ENCODE results near the gene AGBL3. TPM values are rescaled to one million over a fixed set of nuclear protein-coding genes. Genes with fewer than 3 reads are reported as not detected.

The AGBL3 gene
- total RNA-seq, 4 donors from 2014 or later: 0.35 to 3.6 (median 0.55) TPM

GRCh38 chr7:135180122-135180521 lies 193.8 kb downstream of the AGBL3 start:
- no peak overlapping the region for H3K27ac ChIP-seq
- H3K4me1 ChIP-seq: peaks cover 12 to 46% (median 34%) of the 10 kb centered on the region in 3 donors
- peaks cover 0 to 34% (median 21%) of the 10 kb centered on the region in 3 donors for H3K9me3 ChIP-seq
- TF ChIP-seq POLR2A (IDR thresholded peaks at IDR 0.05) (no peak), CTCF (IDR thresholded peaks at IDR 0.05) (no peak)
- H3K4me3 ChIP-seq: no peak overlapping the region
- no peaks in the 10 kb centered on the region for H3K27me3 ChIP-seq
- WGBS, 2 donors: 80 to 91% methylated on average over 2 to 3 of the region's 5 CpGs
- DNase-seq: no peak
- H3K36me3 ChIP-seq: peaks cover 16 to 46% (median 20%) of the 10 kb centered on the region in 3 donors
- intact Hi-C loops (cut with DNase I): no loop called here

- DNase-seq: no peak
- H3K9me3 ChIP-seq: peaks cover 0 to 34% (median 21%) of the 10 kb centered on the region in 3 donors
- H3K4me1 ChIP-seq: peaks cover 12 to 33% (median 28%) of the 10 kb centered on the region in 3 donors
- WGBS, 2 donors: 89 to 92% methylated on average over 3 of the region's 3 CpGs
- intact Hi-C loops (cut with DNase I): no loop called here
- H3K27ac ChIP-seq: no peak overlapping the region
- TF ChIP-seq POLR2A (IDR thresholded peaks at IDR 0.05): no peak
- no peak overlapping the region for H3K4me3 ChIP-seq
- peaks cover 26 to 59% (median 28%) of the 10 kb centered on the region in 3 donors for H3K36me3 ChIP-seq
- no peaks in the 10 kb centered on the region for H3K27me3 ChIP-seq
These were observed 195.1 kb downstream of the AGBL3 start for GRCh38 chr7:135181261-135181928.

GRCh38 chr7:135181929-135182678 lies 195.8 kb downstream of the AGBL3 start:
- Histone ChIP-seq H3K9me3 (peaks cover 0 to 34% (median 21%) of the 10 kb centered on the region in 3 donors), H3K4me3 (no peak overlapping the region), H3K27ac (no peak overlapping the region), H3K4me1 (peaks cover 4 to 26% (median 22%) of the 10 kb centered on the region in 3 donors), H3K36me3 (peaks cover 30 to 66% (median 35%) of the 10 kb centered on the region in 3 donors), H3K27me3 (no peaks in the 10 kb centered on the region)
- WGBS, 2 donors: 95 to 99% methylated on average over 13 to 20 of the region's 31 CpGs
- DNase-seq: no peak
- intact Hi-C loops (cut with DNase I): no loop called here
- TF ChIP-seq CTCF (IDR thresholded peaks at IDR 0.05) (no peak), POLR2A (IDR thresholded peaks at IDR 0.05) (no peak)

GRCh38 chr7:135183478-135183877 lies 197.2 kb downstream of the AGBL3 start:
- intact Hi-C loops (cut with DNase I): no loop called here
- 82 to 91% methylated on average over 7 of the region's 7 CpGs for WGBS, 2 donors
- Histone ChIP-seq H3K4me3 (no peak overlapping the region), H3K9me3 (peaks cover 0 to 34% (median 21%) of the 10 kb centered on the region in 3 donors), H3K4me1 (peaks cover 0 to 14% (median 13%) of the 10 kb centered on the region in 3 donors), H3K27ac (no peak overlapping the region), H3K27me3 (no peaks in the 10 kb centered on the region), H3K36me3 (peaks cover 36 to 80% (median 46%) of the 10 kb centered on the region in 3 donors)
- no peak for DNase-seq
- TF ChIP-seq POLR2A (IDR thresholded peaks at IDR 0.05) (no peak), CTCF (IDR thresholded peaks at IDR 0.05) (no peak)

GRCh38 chr7:135184254-135184841 lies 198.0 kb downstream of the AGBL3 start:
- TF ChIP-seq POLR2A (IDR thresholded peaks at IDR 0.05) (no peak), CTCF (IDR thresholded peaks at IDR 0.05) (no peak)
- Histone ChIP-seq H3K27ac (no peak overlapping the region), H3K27me3 (no peaks in the 10 kb centered on the region), H3K9me3 (peaks cover 0 to 34% (median 21%) of the 10 kb centered on the region in 3 donors), H3K36me3 (peaks cover 41 to 88% (median 53%) of the 10 kb centered on the region in 3 donors), H3K4me3 (no peak overlapping the region), H3K4me1 (peaks cover 0 to 14% (median 8%) of the 10 kb centered on the region in 3 donors)
- 94 to 97% methylated on average over 3 to 4 of the region's 5 CpGs for WGBS, 2 donors
- DNase-seq: no peak
- intact Hi-C loops (cut with DNase I): no loop called here

Other genes starting within 250 kb of the AGBL3 start
- 100 to 1,000 TPM in 2 of 4 donors, 10 to 100 TPM in 2; 32.3 to 462 (median 98.4) TPM for gene CALD1, start 206.9 kb upstream of the AGBL3 start, total RNA-seq
- gene TMEM140, start 161.6 kb downstream of the AGBL3 start, total RNA-seq: 1 to 10 TPM in 3 of 4 donors, under 1 TPM in 1; 0.57 to 9.5 (median 5.2) TPM
- 10 to 100 TPM; 19.0 to 53.8 (median 35.4) TPM for gene CYREN, start 184.2 kb downstream of the AGBL3 start, total RNA-seq
- gene WDR91, start 225.0 kb downstream of the AGBL3 start, total RNA-seq: 10 to 100 TPM; 19.6 to 29.0 (median 24.3) TPM
- not detected for gene STRA8, start 247.3 kb downstream of the AGBL3 start, total RNA-seq